HK-2 (cell line): ENCODE measurements around the gene LHX5.

ENCODE experiments used
- DNase-seq: peaks from one replicate; pipeline ENCODE4 v3.0.0-alpha.2; 2018; ENCODE audit not compliant: unreplicated experiment

Gene LHX5

DNA sequence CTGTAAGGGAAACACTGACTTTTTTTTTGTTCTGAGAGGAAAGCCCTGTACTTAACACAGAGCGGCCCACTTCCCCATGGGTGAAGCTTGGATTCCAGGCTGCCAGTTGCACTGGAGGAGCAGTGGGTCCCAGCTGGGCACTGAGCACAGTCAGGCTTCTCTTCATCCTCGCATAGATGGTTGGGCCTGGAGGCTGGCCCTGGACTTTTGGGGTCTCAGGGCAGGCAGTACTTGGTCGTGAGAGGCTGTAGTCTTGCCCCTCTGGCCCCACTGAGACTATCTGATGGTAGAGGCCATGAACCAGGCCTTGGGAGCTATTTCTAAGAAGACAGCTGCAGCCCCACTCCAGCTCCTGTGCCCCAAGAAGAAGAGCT, 6.2 kb upstream of the LHX5 start:
- no peak for DNase-seq

GRCh38 chr12:113477171-113477841, 5.6 kb upstream of the LHX5 start:
- DNase-seq, result no peak

DNA sequence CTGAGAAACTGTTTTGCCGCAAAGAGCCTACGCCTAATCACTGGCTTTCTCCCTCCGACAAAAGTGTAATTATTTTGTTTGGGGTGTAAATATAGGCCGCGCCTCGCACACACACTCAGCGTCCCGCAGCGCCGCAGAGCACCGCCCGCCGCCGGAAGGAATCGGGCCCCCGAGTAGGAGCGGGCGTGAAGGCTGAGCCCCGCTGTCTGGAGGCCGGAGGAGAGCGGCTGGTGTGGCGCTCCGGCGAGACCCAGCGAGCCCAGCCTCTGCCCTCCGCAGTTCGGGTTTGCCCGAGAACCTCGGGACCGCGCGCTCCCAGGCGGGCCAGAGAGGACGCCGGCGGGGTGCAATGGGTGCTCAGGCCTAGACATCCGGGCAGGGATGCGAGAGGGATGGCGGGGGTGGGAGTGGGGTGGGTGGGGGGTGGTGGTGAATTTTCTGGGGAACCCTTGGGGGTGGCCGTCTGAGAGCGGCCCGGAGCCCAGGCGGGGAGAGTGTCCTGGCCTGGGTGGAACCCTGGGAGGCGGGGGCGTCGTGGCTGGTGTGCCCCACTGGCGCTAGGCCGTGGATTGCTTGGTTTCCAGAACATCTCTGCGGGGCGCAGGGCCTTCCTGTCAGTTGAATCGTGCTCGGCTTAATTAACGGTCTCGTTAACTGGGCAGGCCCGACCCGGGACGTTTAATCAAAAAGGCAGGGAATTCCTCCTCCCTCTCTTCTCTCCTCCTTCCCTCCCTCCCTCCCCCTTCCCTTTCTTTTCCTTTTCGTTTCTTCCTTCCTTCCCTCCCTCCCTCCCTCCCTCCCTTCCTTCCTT, 4.7 kb upstream of the LHX5 start:
- DNase-seq, result no peak

- no peak for DNase-seq
These were observed 3.9 kb upstream of the LHX5 start for GRCh38 chr12:113475451-113476175.

GRCh38 chr12:113474635-113475436, 3.2 kb upstream of the LHX5 start:
- DNase-seq, result no peak

GRCh38 chr12:113473942-113474341, 2.3 kb upstream of the LHX5 start:
- no peak for DNase-seq

- DNase-seq, result no peak
These were observed 1.7 kb upstream of the LHX5 start for GRCh38 chr12:113473400-113473799.

GRCh38 chr12:113472191-113473121, 785 bp upstream of the LHX5 start:
- DNase-seq, result no peak

DNA sequence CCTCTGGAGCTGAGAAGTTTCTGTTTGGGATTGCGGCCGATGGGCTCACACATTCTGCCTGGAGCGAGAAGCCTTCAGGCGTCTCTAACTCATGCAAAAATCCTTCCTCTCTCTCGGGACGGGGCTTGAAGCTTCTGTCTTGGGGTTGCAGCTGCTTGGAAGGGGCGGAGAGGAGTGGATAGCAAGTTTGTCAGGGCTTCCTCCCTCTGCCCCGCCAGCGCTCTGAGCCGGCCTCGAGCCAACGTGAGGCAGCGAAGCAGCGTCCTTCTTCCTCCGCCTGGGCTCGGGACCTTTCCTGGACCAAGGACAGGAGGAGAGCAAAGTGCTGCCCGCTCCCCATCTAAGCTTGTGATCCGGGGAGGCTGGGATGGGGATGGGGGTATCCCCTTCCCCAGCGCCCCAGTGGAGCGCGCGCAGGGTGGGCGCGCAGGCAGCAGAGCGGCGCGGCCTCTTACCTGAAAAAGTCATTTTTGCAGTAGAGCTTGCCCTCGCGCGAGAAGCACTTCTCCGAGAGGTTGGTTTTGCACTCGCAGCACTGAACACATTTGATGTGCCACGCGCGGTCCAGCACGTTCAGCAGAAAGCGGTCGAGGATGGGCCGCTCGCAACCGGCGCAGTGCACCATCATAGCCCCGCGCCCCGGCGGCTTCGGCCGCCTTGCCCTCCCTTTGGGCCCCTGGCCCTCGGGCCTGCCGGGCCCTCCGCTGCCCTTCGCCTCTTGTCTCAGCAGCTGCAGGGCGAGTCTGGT, 626 bp downstream of the LHX5 start:
- no peak for DNase-seq

DNA sequence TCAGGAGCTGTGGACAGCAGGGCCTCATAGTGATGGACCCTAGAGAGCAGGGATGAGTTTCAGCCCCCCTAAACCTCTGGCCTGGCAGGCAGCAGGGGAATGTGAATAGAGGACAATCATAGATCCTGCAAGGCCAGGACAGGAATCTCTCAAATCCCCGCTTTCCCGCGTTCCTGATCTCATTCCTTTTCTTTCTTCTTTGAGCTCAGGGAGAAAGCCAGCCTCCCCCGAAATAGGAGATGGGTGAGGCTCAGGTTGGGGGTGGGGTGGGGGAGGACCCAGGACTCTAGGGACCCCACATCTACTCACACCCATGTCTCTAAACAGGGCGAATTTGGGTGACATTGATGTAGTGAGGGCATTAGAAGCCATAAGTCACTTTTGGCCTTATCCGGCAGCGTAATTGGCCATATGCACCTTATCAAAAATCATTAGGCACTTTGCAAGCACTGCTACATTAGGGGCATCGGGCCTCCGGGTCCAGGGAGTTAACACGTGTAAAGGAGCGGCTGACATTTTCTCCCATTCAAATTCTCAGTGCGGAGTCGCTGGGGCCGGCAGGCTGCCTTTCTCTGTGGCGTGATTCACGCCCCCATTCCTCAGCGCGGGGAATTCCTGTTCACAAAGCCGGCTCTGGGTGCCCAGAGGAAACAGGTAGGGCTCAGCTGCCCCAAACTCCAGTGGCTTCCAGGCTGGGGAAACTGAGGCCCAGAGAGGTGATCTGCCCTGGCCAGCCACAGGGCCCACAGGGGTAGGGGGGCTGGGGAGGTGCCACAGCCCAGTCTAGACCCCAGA, 1.5 kb downstream of the LHX5 start:
- no peak for DNase-seq

DNA sequence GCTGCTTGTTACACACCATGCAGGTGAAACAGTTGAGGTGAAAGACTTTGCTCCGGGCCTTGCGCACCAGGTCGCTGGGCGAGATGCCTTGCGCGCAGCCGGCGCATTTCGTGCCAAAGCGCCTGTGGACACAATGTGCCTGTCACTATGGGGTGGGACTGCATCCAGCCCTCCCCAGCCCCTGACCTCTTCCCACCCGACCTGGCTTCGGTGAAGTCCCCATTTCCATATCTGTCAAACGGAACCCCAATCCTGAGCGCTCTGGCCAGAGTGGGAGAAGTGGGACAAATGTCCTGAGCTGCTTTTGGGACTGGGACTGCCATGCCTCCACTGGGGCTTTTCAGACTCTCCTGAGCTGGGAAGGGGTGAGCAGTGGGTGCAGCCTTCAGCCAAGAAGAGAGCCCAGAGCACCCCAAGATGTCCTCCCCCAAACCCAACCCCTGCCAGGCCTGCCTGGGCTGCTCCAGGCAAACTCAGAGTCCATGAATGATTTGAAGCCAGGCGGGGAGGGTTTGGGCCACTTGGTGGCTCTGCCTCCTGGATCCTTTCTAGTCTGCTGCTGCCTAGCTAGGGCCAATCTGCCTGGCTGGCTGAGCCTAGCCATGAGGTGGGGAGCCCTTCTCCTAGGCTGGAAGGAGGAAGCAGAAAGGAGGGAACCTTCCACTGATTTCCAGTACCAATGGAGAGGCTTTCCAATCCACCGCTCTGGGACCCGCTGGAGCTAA, 2.3 kb downstream of the LHX5 start:
- no peak for DNase-seq

DNA sequence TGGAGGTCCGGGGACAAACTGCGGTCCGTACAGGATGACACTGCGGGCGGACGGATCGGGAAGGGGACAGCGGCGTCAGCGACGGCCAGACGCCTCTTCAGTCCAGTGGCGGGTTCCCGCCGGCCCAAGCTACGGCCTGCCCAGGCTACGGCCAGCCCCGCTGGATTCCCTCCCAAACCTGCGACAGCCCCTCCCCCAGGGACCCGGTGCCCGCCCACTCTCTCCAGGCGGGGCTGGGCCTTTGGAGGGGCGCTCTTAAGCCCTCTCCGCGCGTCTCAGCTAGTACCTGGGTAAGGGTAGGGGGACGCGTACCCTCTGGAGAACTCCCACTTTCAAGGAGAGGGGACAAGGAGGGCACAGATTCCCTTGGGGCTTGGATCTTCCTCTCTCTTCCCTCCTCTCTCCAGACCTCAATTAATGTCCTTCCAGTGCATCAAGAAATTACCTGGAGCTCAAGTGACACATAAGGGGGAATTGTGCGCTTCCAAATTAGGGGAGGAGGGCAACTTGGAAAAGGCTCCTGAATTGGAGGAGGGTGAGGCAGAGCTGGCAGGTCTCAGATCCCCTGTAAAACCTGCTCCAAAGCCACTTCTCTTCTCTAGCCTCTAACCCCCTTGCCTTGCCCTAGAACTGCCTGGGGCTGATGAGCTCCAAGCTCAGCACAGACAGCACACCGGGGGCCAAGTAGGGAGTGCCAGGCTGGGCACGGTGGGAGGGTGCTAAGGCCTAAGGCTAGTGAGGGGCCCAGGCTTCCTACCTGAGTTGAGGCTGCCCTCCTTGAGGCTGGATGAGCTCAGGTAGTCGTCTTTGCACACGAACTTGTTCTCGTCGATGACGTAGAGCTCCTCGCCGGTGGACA, 3.1 kb downstream of the LHX5 start:
- DNase-seq, result no peak

- DNase-seq, result no peak
These were observed 3.9 kb downstream of the LHX5 start for GRCh38 chr12:113467502-113468364.

DNA sequence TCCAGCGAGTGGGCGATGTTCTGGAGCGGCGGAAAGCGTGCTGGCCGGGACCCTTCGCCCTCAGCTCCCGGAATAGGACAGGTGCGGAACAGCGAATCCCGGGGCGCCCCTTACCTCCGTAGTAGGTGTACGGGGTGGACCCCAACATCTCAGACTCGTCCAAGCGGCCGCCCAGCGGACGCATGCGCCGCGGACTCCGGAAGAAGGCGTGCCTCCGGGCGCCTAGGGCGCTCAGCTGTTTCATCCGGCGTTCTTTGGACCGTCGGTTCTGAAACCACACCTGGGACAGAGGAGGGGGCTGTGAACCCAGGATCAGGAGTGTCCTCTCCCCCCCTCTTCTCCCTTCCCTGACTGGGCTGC, 4.5 kb downstream of the LHX5 start:
- DNase-seq, result no peak

GRCh38 chr12:113466454-113467141, 5.1 kb downstream of the LHX5 start:
- no peak for DNase-seq

GRCh38 chr12:113465808-113466453, 5.7 kb downstream of the LHX5 start:
- DNase-seq, result no peak
